ENCODE results near the gene ABHD12B. TPM values are rescaled to one million over a fixed set of nuclear protein-coding genes. Genes with fewer than 3 reads are reported as not detected.

ABHD12B gene
- total and polyA plus RNA-seq, 2 experiments from 2014 or later: 0.94 TPM; not detected in 1

DNA sequence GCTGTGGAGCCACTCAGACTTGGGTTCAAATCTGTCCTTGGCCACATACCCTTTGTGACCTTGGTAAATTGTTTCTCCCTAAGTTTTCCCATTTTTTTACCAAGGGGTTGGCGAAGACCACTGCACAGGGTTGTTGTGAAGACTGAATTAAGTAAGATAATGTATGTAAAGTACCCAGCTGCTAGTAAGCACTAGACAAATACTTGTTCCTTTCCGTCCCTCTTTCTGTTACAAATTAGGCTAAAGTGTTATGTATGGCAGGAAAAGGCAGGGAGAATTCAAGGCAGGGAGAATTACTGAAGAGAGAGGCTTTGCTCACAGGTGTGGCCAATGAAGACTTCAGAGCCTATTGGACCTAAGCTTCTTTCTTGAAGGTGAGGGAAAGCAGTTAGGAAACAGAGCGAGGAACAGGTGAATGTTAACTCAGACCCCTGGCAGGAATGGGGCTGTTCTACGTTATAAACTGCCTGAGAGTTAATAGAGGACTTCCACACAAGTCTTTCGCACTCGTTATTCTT is 25.9 kb downstream of the ABHD12B start:
- no peaks in the 10 kb centered on the region for H3K27me3 ChIP-seq
- H3K4me3 ChIP-seq: no peak overlapping the region
- H3K36me3 ChIP-seq: no peaks in the 10 kb centered on the region
- DNase-seq (ENCODE audit: low read depth in 1 of 2, low spot score in 1 of 2): no peak
- TF ChIP-seq, protein P1, sequence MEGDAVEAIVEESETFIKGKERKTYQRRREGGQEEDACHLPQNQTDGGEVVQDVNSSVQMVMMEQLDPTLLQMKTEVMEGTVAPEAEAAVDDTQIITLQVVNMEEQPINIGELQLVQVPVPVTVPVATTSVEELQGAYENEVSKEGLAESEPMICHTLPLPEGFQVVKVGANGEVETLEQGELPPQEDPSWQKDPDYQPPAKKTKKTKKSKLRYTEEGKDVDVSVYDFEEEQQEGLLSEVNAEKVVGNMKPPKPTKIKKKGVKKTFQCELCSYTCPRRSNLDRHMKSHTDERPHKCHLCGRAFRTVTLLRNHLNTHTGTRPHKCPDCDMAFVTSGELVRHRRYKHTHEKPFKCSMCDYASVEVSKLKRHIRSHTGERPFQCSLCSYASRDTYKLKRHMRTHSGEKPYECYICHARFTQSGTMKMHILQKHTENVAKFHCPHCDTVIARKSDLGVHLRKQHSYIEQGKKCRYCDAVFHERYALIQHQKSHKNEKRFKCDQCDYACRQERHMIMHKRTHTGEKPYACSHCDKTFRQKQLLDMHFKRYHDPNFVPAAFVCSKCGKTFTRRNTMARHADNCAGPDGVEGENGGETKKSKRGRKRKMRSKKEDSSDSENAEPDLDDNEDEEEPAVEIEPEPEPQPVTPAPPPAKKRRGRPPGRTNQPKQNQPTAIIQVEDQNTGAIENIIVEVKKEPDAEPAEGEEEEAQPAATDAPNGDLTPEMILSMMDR (IDR thresholded peaks at IDR 0.05; ENCODE audit: low read depth, low read length): no peak
- no peaks in the 10 kb centered on the region for H3K4me1 ChIP-seq (ENCODE audit: low read depth)
- no peak overlapping the region for H3K27ac ChIP-seq
- H3K9me3 ChIP-seq (ENCODE audit: low read depth): no peaks in the 10 kb centered on the region

DNA sequence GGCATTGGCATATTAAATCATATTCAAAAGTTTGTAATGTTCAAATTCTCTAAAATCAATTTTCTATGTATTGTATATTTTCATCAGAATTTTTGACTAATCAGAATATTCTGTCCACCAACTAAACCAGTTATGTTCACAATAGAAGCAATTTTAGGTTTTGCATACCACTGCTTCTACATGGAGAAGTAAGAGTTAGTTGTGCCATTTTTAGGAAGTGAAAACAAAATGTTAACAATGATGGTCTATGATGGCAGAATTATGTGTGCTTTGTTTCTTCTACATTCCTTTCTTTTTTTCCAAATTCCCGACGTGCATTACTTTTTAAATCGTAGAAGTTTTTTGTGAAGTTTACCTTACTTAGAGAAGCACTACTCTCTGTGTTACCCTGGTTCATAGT is 29.5 kb downstream of the ABHD12B start:
- peaks cover 3% of the 10 kb centered on the region for H3K36me3 ChIP-seq
- H3K4me3 ChIP-seq: no peak overlapping the region
- TF ChIP-seq, protein P1 (IDR thresholded peaks at IDR 0.05; ENCODE audit: low read depth, low read length): no peak
- no peak for DNase-seq (ENCODE audit: low read depth in 1 of 2, low spot score in 1 of 2)
- no peaks in the 10 kb centered on the region for H3K9me3 ChIP-seq (ENCODE audit: low read depth)
- H3K4me1 ChIP-seq (ENCODE audit: low read depth): no peaks in the 10 kb centered on the region
- no peaks in the 10 kb centered on the region for H3K27me3 ChIP-seq
- H3K27ac ChIP-seq: no peak overlapping the region

DNA sequence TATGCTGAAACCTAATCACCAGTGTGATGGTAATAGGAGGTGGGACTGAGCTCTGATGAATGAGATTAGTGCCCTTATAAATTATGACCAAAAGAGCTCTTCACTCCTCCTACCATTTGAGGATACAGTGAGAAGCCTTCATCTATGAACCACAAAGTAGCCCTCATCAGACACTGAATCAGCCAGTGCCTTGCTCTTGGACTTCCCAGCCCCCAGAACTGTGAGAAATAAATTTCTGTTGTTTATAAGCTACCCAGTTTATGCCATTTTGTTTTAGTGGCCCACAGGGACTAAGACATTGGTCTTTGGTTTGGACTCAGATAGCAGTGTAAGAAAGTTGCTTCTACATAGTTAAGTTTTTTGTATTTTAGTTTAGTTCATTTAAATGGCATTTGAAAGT is 32.9 kb downstream of the ABHD12B start:
- no peaks in the 10 kb centered on the region for H3K9me3 ChIP-seq (ENCODE audit: low read depth)
- no peaks in the 10 kb centered on the region for H3K27me3 ChIP-seq
- no peak overlapping the region for H3K4me3 ChIP-seq
- peaks cover 6% of the 10 kb centered on the region for H3K36me3 ChIP-seq
- no peak for DNase-seq (ENCODE audit: low read depth in 1 of 2, low spot score in 1 of 2)
- TF ChIP-seq, protein P1 (IDR thresholded peaks at IDR 0.05; ENCODE audit: low read depth, low read length): no peak
- no peaks in the 10 kb centered on the region for H3K4me1 ChIP-seq (ENCODE audit: low read depth)
- H3K27ac ChIP-seq: no peak overlapping the region

DNA sequence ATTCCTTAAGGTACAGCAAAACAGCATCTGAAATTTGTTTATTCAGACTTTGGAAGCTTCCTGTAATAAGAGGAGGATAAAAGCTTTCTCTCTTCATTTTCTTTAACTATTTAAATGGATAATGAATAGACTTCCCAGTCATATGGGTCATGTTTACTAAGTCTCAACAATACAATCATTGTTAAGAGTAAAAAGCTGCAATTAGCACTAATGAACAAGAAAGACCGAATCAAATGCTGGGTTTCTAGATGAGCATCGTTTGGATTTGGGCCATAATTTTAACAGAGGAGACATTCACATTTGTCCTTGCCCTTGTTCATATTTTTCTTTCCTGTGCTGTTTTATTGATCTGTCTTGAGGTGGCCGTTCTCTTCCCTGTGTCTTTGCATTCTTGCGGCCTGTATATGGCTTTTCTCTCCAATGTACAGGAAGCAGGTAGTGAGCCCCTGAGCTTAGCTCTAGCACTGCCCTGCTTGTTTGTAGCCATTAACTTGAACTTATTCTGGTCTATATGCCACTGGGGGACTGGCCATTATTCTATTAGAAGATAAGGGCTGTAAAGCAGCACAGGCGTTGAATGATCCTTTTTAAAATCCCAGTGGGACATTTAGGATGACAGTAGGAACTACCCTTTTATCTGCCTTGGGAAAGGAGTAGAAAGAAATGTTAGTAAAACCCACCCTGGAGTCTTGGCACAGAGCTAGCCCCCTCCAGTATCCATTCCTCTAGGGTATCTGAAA is 34.6 kb downstream of the ABHD12B start:
- Histone ChIP-seq H3K9me3 (ENCODE audit: low read depth) (no peaks in the 10 kb centered on the region), H3K27ac (no peak overlapping the region)
- DNase-seq (ENCODE audit: low read depth in 1 of 2, low spot score in 1 of 2): no peak

DNA sequence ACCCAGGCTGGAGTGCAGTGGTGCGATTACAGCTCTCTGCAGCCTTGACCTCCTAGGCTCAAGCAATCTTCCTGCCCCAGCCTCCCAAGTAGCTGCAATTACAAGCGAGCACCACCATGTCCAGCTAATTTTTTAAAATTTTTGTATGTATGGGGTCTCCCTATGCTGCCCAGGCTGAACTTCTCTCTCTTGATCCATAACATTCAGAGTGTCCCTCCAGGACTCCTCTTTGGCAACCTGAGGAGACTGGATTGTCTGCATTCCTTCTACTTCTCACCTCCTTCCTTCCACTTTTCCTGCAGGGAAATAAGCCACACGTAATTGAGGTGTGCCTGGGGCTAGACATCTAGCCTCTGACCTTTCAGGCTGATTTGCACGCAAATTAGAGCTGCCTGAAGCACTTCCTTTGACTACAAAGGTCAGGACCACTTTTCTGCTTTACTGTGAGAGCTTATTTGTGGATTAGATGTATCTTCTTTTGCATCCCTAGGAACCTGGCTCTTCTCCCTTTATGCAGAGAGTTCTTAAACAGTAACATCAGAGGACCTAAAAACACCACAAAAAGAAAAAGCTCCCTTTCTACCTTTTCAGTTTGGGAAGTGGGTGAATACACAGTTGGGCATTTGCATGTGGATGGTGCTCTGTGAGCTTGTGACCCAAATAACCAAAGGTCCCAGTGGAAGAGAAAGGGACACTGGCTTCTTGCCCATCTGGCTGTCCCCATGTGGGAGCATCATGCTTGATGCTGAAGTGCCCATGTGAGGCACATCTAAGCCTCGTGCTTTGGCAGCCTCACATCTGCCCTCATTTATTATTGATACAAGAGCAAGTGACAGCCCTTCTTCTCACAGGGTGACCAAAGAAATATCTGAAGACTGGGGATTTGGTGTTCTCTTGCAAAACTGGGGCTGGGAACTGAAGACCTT is 38.9 kb downstream of the ABHD12B start:
- no peak for DNase-seq (ENCODE audit: low read depth in 1 of 2, low spot score in 1 of 2)
- Histone ChIP-seq H3K4me3 (no peak overlapping the region), H3K36me3 (peaks cover 12% of the 10 kb centered on the region), H3K27me3 (no peaks in the 10 kb centered on the region), H3K9me3 (ENCODE audit: low read depth) (no peaks in the 10 kb centered on the region), H3K27ac (no peak overlapping the region), H3K4me1 (ENCODE audit: low read depth) (no peaks in the 10 kb centered on the region)
- TF ChIP-seq, protein P1 (IDR thresholded peaks at IDR 0.05; ENCODE audit: low read depth, low read length): no peak

More for the DNA sequence above, 34.6 kb downstream of the ABHD12B start:
- TF ChIP-seq, protein P1 (IDR thresholded peaks at IDR 0.05; ENCODE audit: low read depth, low read length): no peak
- Histone ChIP-seq H3K27me3 (no peaks in the 10 kb centered on the region), H3K4me3 (no peak overlapping the region), H3K4me1 (ENCODE audit: low read depth) (no peaks in the 10 kb centered on the region), H3K36me3 (peaks cover 6% of the 10 kb centered on the region)

All from cardiac muscle cell (in vitro differentiated cells and primary cell).